WTC11 (cell line): Measurements from ENCODE around the gene RPS5. TPM values are rescaled to one million over a fixed set of nuclear protein-coding genes. Genes with fewer than 3 reads are reported as not detected.
A peak's percentile ranks its signal among the peaks of the same experiment; 100 is the strongest.

Source experiments
- ATAC-seq: fragments of 200-7000 bp; cut with Tn5 transposase; 2 replicates; pipeline ENCODE4 v1.10.0; 2021; ENCODE audit warnings: mild to moderate bottlenecking, moderate library complexity
- CTCF ChIA-PET: fragments of 300-600 bp; sonication (Branson Sonifier 250); formaldehyde crosslinking; loops from one replicate; lab custom pipeline; 2021; ENCODE audit warnings: antibody characterized with exemption; lab: Charles Lee
- POLR2A ChIA-PET: fragments of 350-600 bp; sonication (Branson Sonifier 250); formaldehyde crosslinking; loops from one replicate; lab custom pipeline; 2021; ENCODE audit warnings: antibody characterized with exemption; lab: Charles Lee
- DNase-seq: peaks from one replicate; pipeline ENCODE4 v3.0.0; 2021; ENCODE audit warnings: low spot score
- H3K27ac Mint-ChIP-seq: 2 replicates; pipeline ENCODE4 v1.8.0; 2021; ENCODE audit warnings: mixed read lengths
- H3K27me3 Mint-ChIP-seq: 2 replicates; pipeline ENCODE4 v1.8.0; 2021; ENCODE audit warnings: low read depth, mild to moderate bottlenecking, moderate library complexity, mixed read lengths
- H3K36me3 Mint-ChIP-seq: 2 replicates; pipeline ENCODE4 v1.8.0; 2021; ENCODE audit warnings: mixed read lengths
- H3K4me1 Mint-ChIP-seq: 2 replicates; pipeline ENCODE4 v1.8.0; 2022; ENCODE audit warnings: mixed read lengths
- H3K4me3 Mint-ChIP-seq: 2 replicates; pipeline ENCODE4 v1.8.0; 2021; ENCODE audit warnings: mild to moderate bottlenecking, moderate library complexity, mixed read lengths
- H3K9me3 Mint-ChIP-seq: 2 replicates; pipeline ENCODE4 v1.8.0; 2021; ENCODE audit warnings: mixed read lengths
- ESRRA ChIP-seq: sonication (generic); formaldehyde crosslinking; IDR thresholded peaks from 2 replicates; pipeline ENCODE4 v1.8.1; 2022; ENCODE audit warnings: mild to moderate bottlenecking, missing genetic modification reagents, borderline replicate concordance
- FOXJ3 ChIP-seq: sonication (generic); formaldehyde crosslinking; IDR thresholded peaks from 2 replicates; pipeline ENCODE4 v1.9.0; 2021; ENCODE audit warnings: missing genetic modification reagents, mild to moderate bottlenecking, borderline replicate concordance
- IRF2 ChIP-seq: sonication (generic); formaldehyde crosslinking; IDR thresholded peaks from 2 replicates; pipeline ENCODE4 v1.8.0; 2022; ENCODE audit warnings: low read depth, missing genetic modification reagents, borderline replicate concordance
- JAZF1 ChIP-seq: fragments of 250-450 bp; sonication (Bioruptor Pico); IDR thresholded peaks from 2 replicates; pipeline ENCODE4 v1.9.0; 2021; ENCODE audit warnings: moderate library complexity, mild to moderate bottlenecking, inconsistent platforms
- MXD4 ChIP-seq: fragments of 250-450 bp; sonication (Bioruptor Pico); IDR thresholded peaks from 2 replicates; pipeline ENCODE4 v1.8.0; 2021; ENCODE audit warnings: mild to moderate bottlenecking, moderate library complexity, borderline replicate concordance
- PRRX2 ChIP-seq: fragments of 250-450 bp; sonication (Bioruptor Pico); IDR thresholded peaks from 2 replicates; pipeline ENCODE4 v1.8.0; 2021; ENCODE audit warnings: mild to moderate bottlenecking
- total RNA-seq: library from RNA; stranded (reverse); gene quantifications from 3 replicates; pipeline ENCODE4 v1.2.3, GENCODE V29; 2021
- TF ChIP-seq, protein P1 (sequence below): sonication (generic); formaldehyde crosslinking; IDR thresholded peaks from 2 replicates; pipeline ENCODE4 v1.8.1; 2023; ENCODE audit warnings: mild to moderate bottlenecking, missing genetic modification reagents
- TF ChIP-seq, protein P2 (sequence below): fragments of 250-450 bp; sonication (Bioruptor Pico); IDR thresholded peaks from 2 replicates; pipeline ENCODE4 v1.9.0; 2021; ENCODE audit warnings: moderate library complexity, mild to moderate bottlenecking, inconsistent platforms, borderline replicate concordance
- TF ChIP-seq, protein P3 (sequence below): fragments of 250-450 bp; sonication (Bioruptor Pico); IDR thresholded peaks from 2 replicates; pipeline ENCODE4 v2.1.2; 2022; ENCODE audit warnings: mild to moderate bottlenecking, moderate library complexity
- TF ChIP-seq, protein P4 (sequence below): fragments of 250-450 bp; sonication (Bioruptor Pico); conservative IDR thresholded peaks from 2 replicates; pipeline ENCODE4 v1.9.0; 2021; ENCODE audit warnings: mild to moderate bottlenecking
- TF ChIP-seq, protein P5 (sequence below): sonication (generic); formaldehyde crosslinking; IDR thresholded peaks from 2 replicates; pipeline ENCODE4 v1.8.0; 2022; ENCODE audit warnings: mild to moderate bottlenecking, missing genetic modification reagents
- TF ChIP-seq, protein P6 (sequence below): fragments of 200-600 bp; IDR thresholded peaks from 2 replicates; pipeline ENCODE4 v1.8.0; 2022; ENCODE audit warnings: antibody characterized with exemption
- TF ChIP-seq, protein P7 (sequence below): sonication (generic); formaldehyde crosslinking; IDR thresholded peaks from 2 replicates; pipeline ENCODE4 v1.8.0; 2023; ENCODE audit warnings: missing genetic modification reagents

RPS5 gene
- total RNA-seq, 1 experiment from 2014 or later = 1,502 TPM

DNA sequence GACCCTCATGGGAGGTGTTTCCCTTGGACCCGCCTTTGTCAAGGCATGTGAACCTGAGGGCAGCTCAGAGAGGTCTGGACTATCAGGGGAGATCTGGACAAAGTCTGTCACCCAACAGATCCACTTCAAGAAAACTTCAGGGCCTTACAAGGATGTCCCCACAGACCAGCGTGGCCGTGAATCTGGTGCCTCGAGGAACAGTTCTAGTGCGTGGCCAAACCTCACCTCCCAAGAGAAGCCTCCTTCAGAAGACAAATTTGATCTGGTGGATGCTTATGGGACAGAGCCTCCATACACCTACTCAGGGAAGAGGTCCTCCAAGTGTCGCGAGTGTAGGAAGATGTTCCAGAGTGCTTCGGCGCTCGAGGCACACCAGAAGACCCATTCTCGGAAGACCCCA, 48.7 kb upstream of the RPS5 start:
- Mint-ChIP-seq H3K9me3 (peaks cover 3% of the 10 kb centered on the region; the same call in 1 of the 2 replicates), H3K4me1 (no peaks in the 10 kb centered on the region), H3K4me3 (no peak overlapping the region)
- ChIA-PET CTCF (interaction anchor here (0.7 to 1.6 kb wide), 5 partner anchors 19 to 37 kb away, joined by 4 to 6 read pairs (median 5); partner anchors contain the start of gene ZNF497), POLR2A (no interaction called here)
- TF ChIP-seq, protein P1, sequence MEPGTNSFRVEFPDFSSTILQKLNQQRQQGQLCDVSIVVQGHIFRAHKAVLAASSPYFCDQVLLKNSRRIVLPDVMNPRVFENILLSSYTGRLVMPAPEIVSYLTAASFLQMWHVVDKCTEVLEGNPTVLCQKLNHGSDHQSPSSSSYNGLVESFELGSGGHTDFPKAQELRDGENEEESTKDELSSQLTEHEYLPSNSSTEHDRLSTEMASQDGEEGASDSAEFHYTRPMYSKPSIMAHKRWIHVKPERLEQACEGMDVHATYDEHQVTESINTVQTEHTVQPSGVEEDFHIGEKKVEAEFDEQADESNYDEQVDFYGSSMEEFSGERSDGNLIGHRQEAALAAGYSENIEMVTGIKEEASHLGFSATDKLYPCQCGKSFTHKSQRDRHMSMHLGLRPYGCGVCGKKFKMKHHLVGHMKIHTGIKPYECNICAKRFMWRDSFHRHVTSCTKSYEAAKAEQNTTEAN (CRISPR knock-in tag) = no peak
- TF ChIP-seq JAZF1 (no peak), PRRX2 (CRISPR knock-in tag) (no peak), IRF2 (CRISPR knock-in tag) (no peak), MXD4 (CRISPR knock-in tag) (no peak)
- TF ChIP-seq, protein P2, sequence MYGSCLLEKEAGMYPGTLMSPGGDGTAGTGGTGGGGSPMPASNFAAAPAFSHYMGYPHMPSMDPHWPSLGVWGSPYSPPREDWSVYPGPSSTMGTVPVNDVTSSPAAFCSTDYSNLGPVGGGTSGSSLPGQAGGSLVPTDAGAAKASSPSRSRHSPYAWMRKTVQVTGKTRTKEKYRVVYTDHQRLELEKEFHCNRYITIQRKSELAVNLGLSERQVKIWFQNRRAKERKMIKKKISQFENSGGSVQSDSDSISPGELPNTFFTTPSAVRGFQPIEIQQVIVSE (CRISPR knock-in tag) = no peak
- TF ChIP-seq, protein P3, sequence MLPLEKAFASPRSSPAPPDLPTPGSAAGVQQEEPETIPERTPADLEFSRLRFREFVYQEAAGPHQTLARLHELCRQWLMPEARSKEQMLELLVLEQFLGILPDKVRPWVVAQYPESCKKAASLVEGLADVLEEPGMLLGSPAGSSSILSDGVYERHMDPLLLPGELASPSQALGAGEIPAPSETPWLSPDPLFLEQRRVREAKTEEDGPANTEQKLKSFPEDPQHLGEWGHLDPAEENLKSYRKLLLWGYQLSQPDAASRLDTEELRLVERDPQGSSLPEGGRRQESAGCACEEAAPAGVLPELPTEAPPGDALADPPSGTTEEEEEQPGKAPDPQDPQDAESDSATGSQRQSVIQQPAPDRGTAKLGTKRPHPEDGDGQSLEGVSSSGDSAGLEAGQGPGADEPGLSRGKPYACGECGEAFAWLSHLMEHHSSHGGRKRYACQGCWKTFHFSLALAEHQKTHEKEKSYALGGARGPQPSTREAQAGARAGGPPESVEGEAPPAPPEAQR (CRISPR knock-in tag) = no peak
- TF ChIP-seq, protein P4, sequence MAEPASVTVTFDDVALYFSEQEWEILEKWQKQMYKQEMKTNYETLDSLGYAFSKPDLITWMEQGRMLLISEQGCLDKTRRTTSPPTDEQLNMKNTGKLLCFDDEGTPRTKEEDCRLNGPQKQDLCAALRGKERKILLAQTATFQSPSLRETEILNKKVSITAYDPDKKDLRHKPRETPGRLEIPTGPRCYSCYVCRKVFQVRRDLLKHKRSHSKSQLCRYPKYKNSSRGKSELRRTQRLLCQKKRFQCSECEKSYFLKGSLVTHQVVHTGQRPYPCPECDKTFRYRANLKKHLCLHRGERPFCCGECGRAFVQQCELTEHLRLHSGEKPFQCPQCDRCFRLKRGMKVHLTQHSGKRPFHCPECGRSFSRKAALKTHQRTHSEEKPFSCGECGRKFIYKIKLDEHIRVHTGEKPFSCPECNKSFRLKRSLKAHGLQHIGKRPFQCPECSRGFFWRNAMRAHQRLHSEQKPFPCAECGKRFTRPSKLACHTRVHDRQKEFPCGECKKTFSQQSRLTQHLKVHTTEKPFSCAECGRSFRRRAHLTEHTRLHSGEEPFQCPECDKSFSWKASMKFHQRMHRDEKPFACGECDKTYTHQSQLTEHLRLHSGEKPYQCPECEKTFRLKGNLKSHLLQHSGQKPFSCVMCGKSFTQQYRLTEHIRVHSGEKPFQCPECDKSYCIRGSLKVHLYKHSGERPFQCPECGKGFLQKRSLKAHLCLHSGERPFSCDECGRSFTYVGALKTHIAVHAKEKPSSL = no peak
- TF ChIP-seq, protein P5, sequence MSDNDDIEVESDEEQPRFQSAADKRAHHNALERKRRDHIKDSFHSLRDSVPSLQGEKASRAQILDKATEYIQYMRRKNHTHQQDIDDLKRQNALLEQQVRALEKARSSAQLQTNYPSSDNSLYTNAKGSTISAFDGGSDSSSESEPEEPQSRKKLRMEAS (CRISPR knock-in tag) = no peak
- TF ChIP-seq, all 79 proteins: peak for 0
- ATAC-seq (no peak), DNase-seq (no peak)
- Mint-ChIP-seq H3K27me3 (peaks cover 3% of the 10 kb centered on the region; the same call in 1 of the 2 replicates), H3K27ac (no peak overlapping the region), H3K36me3 (peaks cover 24% of the 10 kb centered on the region)

DNA sequence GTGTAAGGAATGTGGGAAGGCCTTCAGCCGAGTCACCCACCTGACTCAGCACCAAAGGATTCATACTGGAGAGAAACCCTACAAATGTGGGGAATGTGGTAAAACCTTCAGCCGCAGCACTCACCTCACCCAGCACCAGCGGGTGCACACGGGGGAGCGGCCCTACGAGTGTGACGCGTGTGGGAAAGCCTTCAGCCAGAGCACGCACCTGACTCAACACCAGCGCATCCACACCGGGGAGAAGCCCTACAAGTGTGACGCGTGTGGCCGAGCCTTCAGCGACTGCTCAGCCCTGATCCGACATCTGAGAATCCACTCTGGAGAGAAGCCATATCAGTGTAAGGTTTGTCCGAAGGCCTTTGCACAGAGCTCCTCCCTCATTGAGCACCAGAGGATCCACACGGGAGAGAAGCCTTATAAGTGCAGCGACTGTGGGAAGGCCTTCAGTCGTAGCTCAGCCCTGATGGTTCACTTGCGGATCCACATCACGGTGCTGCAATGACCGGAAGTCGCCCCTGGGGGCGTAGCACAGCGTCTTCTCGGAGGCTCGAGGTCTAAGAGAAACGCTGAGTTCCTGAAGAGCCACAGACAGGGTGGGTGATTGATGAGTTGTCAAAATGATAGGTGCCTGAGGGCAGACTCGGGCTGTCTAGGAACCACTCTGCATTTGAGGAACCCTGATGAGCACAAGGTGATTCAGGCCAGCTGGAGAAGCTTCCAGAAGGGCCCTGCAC, 48.1 kb upstream of the RPS5 start:
- CTCF ChIA-PET = interaction anchor here (0.6 to 2.2 kb wide), 21 partner anchors 8 to 175 kb away, joined by 3 to 19 read pairs (median 4); partner anchors contain the start of genes A1BG, RNF225, ZNF324 and ZNF497
- DNase-seq (peak; percentile 73), ATAC-seq (peak; percentile 91)
- no peak overlapping the region for H3K27ac Mint-ChIP-seq
- no peak overlapping the region for H3K4me3 Mint-ChIP-seq
- TF ChIP-seq, protein P5 (CRISPR knock-in tag) = no peak
- no peak for TF ChIP-seq ESRRA
- TF ChIP-seq, protein P6, sequence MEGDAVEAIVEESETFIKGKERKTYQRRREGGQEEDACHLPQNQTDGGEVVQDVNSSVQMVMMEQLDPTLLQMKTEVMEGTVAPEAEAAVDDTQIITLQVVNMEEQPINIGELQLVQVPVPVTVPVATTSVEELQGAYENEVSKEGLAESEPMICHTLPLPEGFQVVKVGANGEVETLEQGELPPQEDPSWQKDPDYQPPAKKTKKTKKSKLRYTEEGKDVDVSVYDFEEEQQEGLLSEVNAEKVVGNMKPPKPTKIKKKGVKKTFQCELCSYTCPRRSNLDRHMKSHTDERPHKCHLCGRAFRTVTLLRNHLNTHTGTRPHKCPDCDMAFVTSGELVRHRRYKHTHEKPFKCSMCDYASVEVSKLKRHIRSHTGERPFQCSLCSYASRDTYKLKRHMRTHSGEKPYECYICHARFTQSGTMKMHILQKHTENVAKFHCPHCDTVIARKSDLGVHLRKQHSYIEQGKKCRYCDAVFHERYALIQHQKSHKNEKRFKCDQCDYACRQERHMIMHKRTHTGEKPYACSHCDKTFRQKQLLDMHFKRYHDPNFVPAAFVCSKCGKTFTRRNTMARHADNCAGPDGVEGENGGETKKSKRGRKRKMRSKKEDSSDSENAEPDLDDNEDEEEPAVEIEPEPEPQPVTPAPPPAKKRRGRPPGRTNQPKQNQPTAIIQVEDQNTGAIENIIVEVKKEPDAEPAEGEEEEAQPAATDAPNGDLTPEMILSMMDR = peak; percentile 35
- TF ChIP-seq FOXJ3 (CRISPR knock-in tag) = no peak
- TF ChIP-seq, protein P7, sequence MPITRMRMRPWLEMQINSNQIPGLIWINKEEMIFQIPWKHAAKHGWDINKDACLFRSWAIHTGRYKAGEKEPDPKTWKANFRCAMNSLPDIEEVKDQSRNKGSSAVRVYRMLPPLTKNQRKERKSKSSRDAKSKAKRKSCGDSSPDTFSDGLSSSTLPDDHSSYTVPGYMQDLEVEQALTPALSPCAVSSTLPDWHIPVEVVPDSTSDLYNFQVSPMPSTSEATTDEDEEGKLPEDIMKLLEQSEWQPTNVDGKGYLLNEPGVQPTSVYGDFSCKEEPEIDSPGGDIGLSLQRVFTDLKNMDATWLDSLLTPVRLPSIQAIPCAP (CRISPR knock-in tag) = no peak
- TF ChIP-seq, protein P3 (CRISPR knock-in tag) = no peak
- TF ChIP-seq, protein P2 (CRISPR knock-in tag) = no peak
- POLR2A ChIA-PET = interaction anchor here (0.6 kb wide), 1 partner anchor 53 kb away, joined by 3 read pairs; no protein-coding TSS in a partner anchor
- peaks cover 3% of the 10 kb centered on the region; the same call in 1 of the 2 replicates for H3K27me3 Mint-ChIP-seq
- H3K9me3 Mint-ChIP-seq = peaks cover 3% of the 10 kb centered on the region
- H3K4me1 Mint-ChIP-seq = no peaks in the 10 kb centered on the region
- peaks cover 24% of the 10 kb centered on the region for H3K36me3 Mint-ChIP-seq
